ENCODE data around the gene POLG. TPM values are rescaled to one million over a fixed set of nuclear protein-coding genes. Genes with fewer than 3 reads are reported as not detected.
A peak's percentile ranks its signal among the peaks of the same experiment; 100 is the strongest.

The POLG gene
- total RNA-seq, 1 donor from 2014 or later = 50.3 TPM

DNA sequence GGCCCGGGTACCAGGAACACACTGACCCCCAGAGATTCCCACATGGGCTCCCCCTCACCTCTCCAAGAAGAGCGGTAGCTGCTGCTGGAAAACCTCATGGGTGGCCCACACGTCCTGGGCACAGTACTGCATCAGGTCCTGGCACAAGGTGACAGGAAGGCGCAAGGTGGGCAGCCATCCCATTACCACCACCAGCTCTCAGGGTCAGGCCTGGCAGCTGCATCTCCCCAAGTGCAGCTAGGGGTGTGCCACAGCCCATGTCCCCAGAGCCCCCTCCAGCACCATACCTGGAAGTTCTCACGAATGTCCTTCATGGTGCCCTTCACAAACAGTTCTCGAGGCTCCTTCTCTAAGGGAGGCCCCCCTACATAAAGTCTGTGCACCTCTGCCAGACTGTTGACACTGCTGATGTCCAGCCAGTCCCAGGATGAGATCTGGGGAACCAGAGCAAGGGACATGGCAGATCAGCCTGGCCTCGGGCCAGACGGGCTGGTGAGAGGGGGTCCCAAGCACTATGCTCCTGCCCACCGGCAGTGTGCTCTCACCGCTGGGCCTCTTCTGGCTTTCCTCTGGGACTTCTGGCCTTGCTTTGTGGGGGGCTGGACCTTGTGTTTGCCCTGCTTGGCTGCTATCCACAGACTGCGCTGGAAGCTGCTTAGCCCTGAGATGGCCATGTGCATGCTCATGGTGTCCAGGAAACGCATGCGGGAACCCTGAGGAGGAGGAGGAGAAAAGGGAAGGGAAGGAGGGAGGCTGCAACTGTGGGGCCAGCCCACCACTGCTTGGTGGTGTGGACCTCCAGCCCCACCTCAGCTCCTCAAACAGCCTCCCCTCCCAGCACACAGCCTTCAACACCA, 6.0 kb downstream of the POLG start:
- intact Hi-C loops (cut with DNase I) = no loop called here
- H3K4me3 ChIP-seq = no peak overlapping the region
- H3K9me3 ChIP-seq = no peaks in the 10 kb centered on the region
- peaks cover 10 to 96% of the 10 kb centered on the region in 2 donors for H3K36me3 ChIP-seq
- no peak overlapping the region for H3K27ac ChIP-seq
- DNase-seq (ENCODE audit: extremely low spot score in 2 of 2) = no peak
- H3K27me3 ChIP-seq = no peaks in the 10 kb centered on the region
- no peak for TF ChIP-seq POLR2A (IDR thresholded peaks at IDR 0.05)
- no peak for TF ChIP-seq POLR2AphosphoS5 (IDR thresholded peaks at IDR 0.05; ENCODE audit: insufficient read depth in 1 of 2, low read depth in 1 of 2)
- TF ChIP-seq CTCF (IDR thresholded peaks at IDR 0.05) = no peak
- H3K4me1 ChIP-seq = peaks cover 56% of the 10 kb centered on the region

DNA sequence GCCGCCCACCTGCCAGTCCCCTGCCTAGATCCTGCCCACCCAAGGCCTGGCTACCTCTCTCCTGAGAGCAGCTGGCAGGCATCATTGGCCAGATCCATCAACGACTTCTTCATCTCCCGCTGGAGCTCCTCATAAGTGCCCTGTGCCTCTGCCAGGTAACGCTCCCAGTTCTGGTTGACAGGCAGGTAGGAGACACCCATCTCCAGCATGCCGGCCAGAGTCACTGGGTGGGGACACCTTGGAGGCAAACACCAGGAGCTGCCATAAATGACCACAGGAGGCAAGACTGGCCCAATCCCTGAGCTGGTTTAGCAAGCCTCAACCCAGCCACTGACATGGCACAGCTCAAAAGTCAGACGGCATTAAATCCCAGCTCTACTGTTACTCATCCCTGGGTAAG, 7.5 kb downstream of the POLG start:
- DNase-seq (ENCODE audit: extremely low spot score in 2 of 2) = no peak
- H3K4me3 ChIP-seq = no peak overlapping the region
- intact Hi-C loops (cut with DNase I) = no loop called here
- H3K9me3 ChIP-seq = no peaks in the 10 kb centered on the region
- no peak overlapping the region for H3K27ac ChIP-seq
- TF ChIP-seq POLR2A (IDR thresholded peaks at IDR 0.05) (no peak), POLR2AphosphoS5 (IDR thresholded peaks at IDR 0.05; ENCODE audit: insufficient read depth in 1 of 2, low read depth in 1 of 2) (no peak), CTCF (IDR thresholded peaks at IDR 0.05) (no peak)
- H3K36me3 ChIP-seq = peaks cover 10 to 98% of the 10 kb centered on the region in 2 donors
- no peaks in the 10 kb centered on the region for H3K27me3 ChIP-seq
- peaks cover 41% of the 10 kb centered on the region for H3K4me1 ChIP-seq

GRCh38 chr15:89326316-89326715, 8.3 kb downstream of the POLG start:
- Histone ChIP-seq H3K4me3 (no peak overlapping the region), H3K27me3 (no peaks in the 10 kb centered on the region), H3K4me1 (peaks cover 33% of the 10 kb centered on the region), H3K36me3 (peaks cover 10 to 98% of the 10 kb centered on the region in 2 donors), H3K9me3 (no peaks in the 10 kb centered on the region), H3K27ac (no peak overlapping the region)
- intact Hi-C loops (cut with DNase I) = no loop called here
- TF ChIP-seq POLR2A (IDR thresholded peaks at IDR 0.05) (no peak), CTCF (IDR thresholded peaks at IDR 0.05) (no peak), POLR2AphosphoS5 (IDR thresholded peaks at IDR 0.05; ENCODE audit: insufficient read depth in 1 of 2, low read depth in 1 of 2) (no peak)
- peak in 1 of 2 donors; percentile 72 for DNase-seq (ENCODE audit: extremely low spot score in 2 of 2)

DNA sequence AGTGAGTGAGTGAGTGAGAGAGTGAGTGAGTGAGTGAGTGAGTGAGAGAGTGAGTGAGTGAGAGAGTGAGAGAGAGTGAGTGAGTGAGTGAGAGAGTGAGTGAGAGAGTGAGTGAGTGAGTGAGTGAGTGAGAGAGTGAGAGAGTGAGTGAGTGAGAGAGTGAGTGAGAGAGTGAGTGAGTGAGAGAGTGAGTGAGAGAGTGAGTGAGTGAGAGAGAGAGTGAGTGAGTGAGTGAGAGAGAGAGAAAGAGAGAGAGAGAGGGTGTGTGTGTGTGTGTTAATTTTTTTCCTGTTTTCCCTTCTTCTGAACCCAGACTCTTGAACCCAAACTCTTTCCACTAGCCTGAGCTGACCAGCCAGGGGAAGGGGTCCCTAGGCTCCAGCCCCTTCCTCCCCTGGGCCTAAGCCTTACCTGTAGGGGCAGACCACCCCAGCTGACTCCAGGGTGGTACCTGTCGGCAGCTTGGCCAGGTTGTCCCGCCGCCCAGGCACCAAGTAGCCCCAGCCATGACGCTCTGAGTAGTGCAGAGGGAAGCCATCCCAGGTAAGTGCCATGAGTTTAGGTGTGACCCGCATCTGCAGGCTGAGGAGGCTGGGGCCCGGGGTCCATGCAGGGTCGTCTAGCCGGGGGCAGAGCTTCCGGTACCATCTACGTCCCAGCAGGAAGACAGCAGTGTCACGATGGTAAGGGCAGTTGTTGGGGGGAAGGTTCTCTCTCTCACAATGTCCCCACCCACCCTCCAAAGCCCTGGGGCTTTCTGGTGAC, 9.4 kb downstream of the POLG start:
- TF ChIP-seq CTCF (IDR thresholded peaks at IDR 0.05) (no peak), POLR2AphosphoS5 (IDR thresholded peaks at IDR 0.05; ENCODE audit: insufficient read depth in 1 of 2, low read depth in 1 of 2) (no peak), POLR2A (IDR thresholded peaks at IDR 0.05) (no peak)
- no peak overlapping the region for H3K4me3 ChIP-seq
- DNase-seq (ENCODE audit: extremely low spot score in 2 of 2) = no peak
- peaks cover 22% of the 10 kb centered on the region for H3K4me1 ChIP-seq
- intact Hi-C loops (cut with DNase I) = no loop called here
- no peaks in the 10 kb centered on the region for H3K9me3 ChIP-seq
- H3K36me3 ChIP-seq = peaks cover 10 to 99% of the 10 kb centered on the region in 2 donors
- no peaks in the 10 kb centered on the region for H3K27me3 ChIP-seq
- H3K27ac ChIP-seq = no peak overlapping the region
